Measurements from ENCODE around the gene CISTR.
A peak's percentile ranks its signal among the peaks of the same experiment; 100 is the strongest.
"Not testable (repeated sequence)": the region's sequence is repeated elsewhere in the genome, so short reads cannot be mapped to it uniquely, and the experiment has no call there.

Gene CISTR

DNA sequence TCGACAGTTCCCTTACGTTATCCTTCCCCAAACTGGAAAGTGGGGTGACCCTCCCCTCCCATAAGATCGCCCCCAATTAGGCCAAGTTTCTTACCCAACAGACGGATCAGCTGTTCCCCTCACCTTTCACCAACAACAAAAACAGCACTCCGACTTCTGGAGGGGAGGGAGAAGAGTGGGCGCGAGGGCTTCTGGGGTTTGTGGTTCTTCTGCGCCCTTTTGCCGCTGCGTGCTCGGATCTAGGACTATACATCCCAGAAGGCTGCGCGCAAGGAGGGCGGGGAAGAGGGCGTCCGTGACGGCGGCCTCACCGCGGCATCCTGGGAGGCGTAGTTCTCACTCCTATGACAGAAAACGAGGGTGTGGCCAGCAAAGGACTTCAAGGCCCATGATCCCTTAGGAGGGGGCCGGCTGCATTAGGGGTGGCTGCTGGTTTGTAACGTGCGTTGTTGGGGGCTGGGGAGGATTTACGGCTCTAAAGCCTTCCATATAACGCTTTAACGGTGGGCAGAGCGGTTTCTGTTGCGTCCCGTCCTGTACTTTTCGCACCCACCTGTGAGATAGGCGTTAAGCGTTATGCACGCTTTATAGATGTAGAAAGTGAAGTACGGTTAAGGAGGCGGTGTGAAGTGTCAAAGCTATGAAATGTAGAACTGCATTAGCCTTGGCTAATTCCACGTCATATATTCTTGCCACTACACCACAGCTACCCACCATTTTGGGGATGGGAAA, 24.3 kb downstream of the CISTR start, which contains the start of gene CALCOCO1:
CALCOCO1 (minus strand) TSS at position 143 of the 732 bp plus-strand sequence. CDS start 2,210 bp downstream, outside the sequence.
- H3K27ac ChIP-seq: peak within 1 kb of the TSS; percentile 47

DNA sequence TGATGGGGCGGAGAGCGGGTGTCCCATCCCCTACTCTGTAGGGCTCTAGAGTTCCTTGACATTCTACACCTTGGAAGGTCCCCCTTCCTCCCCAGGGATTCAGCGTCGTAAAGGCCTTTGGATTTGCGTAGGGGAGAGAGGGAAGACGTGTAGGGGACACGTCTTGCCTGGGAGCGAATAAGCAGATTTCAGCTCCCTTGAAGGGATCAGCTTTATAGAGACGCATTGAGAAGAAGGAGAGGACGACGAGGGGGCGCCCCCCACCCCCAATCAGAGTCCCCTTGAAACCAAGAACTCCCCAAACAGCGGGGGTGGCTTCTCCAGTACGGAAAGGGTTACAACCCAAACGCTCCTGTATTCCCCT, 24.9 kb downstream of the CISTR start:
- no peak overlapping the region for H3K27ac ChIP-seq
- no peak for TF ChIP-seq ZFX (IDR thresholded peaks at IDR 0.05; ENCODE audit: borderline replicate concordance)
- TF ChIP-seq, protein P1, sequence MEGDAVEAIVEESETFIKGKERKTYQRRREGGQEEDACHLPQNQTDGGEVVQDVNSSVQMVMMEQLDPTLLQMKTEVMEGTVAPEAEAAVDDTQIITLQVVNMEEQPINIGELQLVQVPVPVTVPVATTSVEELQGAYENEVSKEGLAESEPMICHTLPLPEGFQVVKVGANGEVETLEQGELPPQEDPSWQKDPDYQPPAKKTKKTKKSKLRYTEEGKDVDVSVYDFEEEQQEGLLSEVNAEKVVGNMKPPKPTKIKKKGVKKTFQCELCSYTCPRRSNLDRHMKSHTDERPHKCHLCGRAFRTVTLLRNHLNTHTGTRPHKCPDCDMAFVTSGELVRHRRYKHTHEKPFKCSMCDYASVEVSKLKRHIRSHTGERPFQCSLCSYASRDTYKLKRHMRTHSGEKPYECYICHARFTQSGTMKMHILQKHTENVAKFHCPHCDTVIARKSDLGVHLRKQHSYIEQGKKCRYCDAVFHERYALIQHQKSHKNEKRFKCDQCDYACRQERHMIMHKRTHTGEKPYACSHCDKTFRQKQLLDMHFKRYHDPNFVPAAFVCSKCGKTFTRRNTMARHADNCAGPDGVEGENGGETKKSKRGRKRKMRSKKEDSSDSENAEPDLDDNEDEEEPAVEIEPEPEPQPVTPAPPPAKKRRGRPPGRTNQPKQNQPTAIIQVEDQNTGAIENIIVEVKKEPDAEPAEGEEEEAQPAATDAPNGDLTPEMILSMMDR (IDR thresholded peaks at IDR 0.05): no peak

More for the DNA sequence above, 24.3 kb downstream of the CISTR start, which contains the start of gene CALCOCO1:
- TF ChIP-seq, protein P1 (IDR thresholded peaks at IDR 0.05): no peak
- no peak for TF ChIP-seq ZFX (IDR thresholded peaks at IDR 0.05; ENCODE audit: borderline replicate concordance)

DNA sequence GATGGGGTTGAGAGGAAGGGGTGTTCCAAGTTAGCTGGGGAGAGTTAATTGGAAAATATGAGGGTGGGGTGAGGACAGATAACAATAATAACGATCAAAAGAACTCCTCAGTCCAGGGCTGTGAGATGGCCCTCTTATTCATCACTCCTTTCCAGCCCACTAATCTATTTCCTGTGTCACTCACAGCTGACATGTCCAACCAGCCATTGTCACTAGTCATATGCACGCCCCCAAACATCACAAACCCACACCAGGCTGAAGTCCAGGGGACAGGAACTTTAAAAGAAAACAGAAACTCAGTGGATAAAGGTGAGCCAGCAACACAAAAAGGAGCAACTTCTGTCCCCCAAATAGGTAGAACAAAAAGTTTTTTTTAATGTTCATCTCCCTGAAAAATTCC, 25.4 kb downstream of the CISTR start:
- H3K27ac ChIP-seq: no peak overlapping the region
- TF ChIP-seq ZFX (IDR thresholded peaks at IDR 0.05; ENCODE audit: borderline replicate concordance): no peak

DNA sequence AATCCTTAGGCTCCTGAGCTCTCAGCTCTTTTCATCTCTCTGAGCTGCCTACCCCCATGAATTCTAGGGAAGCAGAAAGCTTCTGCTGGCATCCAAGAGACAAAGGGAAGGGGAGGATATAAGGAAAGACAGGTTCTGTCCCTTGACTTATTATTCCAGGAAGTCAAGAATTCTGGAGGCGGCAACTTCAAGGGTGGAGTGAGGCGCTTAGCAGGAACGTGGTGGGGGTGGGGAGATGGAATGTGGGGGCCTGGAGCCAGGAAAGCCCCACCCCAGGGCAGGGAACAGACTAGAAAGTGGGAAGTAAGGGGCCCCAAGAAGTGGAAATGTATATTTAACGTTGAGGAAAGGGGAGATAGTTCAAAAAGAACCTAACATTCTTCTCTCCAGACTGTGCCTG, 26.0 kb downstream of the CISTR start:
- no peak for TF ChIP-seq ZFX (IDR thresholded peaks at IDR 0.05; ENCODE audit: borderline replicate concordance)
- TF ChIP-seq, protein P1 (IDR thresholded peaks at IDR 0.05): no peak
- no peak overlapping the region for H3K27ac ChIP-seq

DNA sequence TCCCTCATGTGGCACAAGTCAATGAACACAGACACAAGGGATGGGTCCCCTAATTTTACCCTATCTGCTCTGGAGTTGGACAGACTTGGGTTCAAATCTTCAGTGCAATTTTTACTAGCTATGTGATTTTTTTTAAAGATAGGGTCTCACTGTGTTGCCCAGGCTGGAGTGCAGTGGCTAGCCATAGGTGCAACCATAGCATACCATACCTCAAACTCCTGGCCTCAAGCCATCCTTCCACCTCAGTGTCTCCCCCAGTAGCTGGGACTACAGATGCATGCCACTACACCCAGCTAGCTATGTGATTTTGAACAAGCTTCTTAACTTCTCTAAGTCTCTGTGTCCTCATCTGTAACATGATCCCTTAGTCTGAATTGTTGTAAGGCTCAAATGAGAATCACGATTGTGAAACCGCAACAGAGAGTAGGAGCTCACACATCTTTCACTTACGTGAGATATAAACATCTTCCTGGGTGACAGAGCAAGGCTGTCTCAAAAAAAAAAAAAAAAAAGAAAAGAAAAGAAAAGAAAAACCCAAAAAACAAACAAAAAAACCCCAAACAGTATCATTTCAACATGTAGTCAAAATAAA, 29.2 kb downstream of the CISTR start:
- H3K27ac ChIP-seq: no peak overlapping the region
- no peak for TF ChIP-seq ZFX (IDR thresholded peaks at IDR 0.05; ENCODE audit: borderline replicate concordance)
- TF ChIP-seq, protein P1 (IDR thresholded peaks at IDR 0.05): no peak

DNA sequence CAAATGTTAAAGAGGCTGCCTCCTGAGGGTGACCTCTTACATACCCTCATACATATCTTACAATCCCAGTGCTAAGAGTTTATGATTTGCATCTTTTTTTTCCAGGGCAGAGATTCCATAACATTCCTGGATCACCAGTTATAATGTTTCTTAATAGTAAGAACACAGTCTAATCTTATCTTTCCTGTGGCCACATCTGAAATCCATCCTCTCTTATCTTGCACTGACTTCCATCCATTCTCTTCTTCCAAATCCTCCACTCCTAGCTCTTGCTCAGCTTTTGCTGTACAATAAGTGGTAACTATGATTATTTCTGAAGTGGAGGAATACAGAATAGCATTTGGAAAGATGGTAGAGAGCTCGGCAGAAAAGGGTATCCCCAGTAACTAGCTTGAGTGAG, 30.8 kb downstream of the CISTR start:
- H3K27ac ChIP-seq: no peak overlapping the region
- no peak for TF ChIP-seq ZFX (IDR thresholded peaks at IDR 0.05; ENCODE audit: borderline replicate concordance)
- TF ChIP-seq, protein P1 (IDR thresholded peaks at IDR 0.05): no peak

DNA sequence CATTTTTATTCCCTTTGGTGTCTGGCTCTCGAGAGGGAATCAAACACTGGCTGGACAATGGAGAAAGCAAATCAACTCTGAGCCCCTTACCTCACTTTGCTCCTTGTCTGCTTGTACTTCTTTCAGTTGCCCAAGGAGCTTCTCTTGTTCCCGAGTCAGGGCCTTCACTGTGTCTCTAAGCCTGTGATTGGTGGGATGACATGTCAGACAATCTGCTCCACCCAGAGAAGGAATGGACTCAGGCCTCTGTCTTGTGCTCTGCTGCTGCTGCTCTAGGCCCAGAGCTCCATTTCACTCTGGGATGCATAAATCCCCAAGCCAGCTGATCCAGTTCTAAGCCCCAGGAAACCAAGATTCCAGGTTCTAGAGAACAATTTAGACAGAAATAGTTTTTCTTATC, 32.1 kb downstream of the CISTR start:
- H3K27ac ChIP-seq: no peak overlapping the region
- no peak for TF ChIP-seq ZFX (IDR thresholded peaks at IDR 0.05; ENCODE audit: borderline replicate concordance)
- TF ChIP-seq, protein P1 (IDR thresholded peaks at IDR 0.05): no peak

DNA sequence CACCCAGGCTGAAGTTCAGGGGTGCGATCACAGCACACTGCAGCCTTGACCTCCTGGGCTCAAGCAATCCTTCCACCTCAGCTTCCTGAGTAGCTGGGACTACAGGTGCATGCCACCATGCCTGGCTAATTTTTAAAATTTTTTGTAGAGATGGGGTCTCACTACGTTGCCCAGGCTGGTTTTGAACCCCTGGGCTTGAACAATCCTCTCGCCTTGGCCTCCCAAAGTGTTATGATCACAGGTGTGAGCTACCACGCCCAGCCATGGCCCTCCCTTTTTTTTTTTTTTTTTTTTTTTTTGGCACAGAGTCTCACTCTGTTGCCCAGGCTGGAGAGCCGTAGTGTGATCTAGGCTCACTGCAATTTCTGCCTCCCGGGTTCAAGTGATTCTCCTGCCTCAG, 33.2 kb downstream of the CISTR start:
- H3K27ac ChIP-seq: not testable (repeated sequence)
